Inflammatory macrophage (primary cell): Measurements from ENCODE around the gene TAGLN2.

Source experiments
- DNase-seq, 2 donors: peaks; one replicate each; pipeline ENCODE4 v3.0.0-alpha.2; 2020 to 2022

Gene TAGLN2

GRCh38 chr1:159935305-159935704 lies 10.0 kb upstream of the TAGLN2 start:
- DNase-seq = no peak

- DNase-seq = no peak
Observed at GRCh38 chr1:159934136-159935039, 9.1 kb upstream of the TAGLN2 start.

- no peak for DNase-seq
Observed at GRCh38 chr1:159933347-159933746, 8.0 kb upstream of the TAGLN2 start.

GRCh38 chr1:159932296-159933285 lies 7.3 kb upstream of the TAGLN2 start:
- DNase-seq = no peak

- DNase-seq = no peak
Observed at GRCh38 chr1:159931795-159932173, 6.5 kb upstream of the TAGLN2 start.

GRCh38 chr1:159931101-159931794 lies 5.9 kb upstream of the TAGLN2 start:
- DNase-seq = no peak

GRCh38 chr1:159930634-159931033 lies 5.3 kb upstream of the TAGLN2 start:
- no peak for DNase-seq

GRCh38 chr1:159930216-159930615 lies 4.9 kb upstream of the TAGLN2 start:
- no peak for DNase-seq

GRCh38 chr1:159929155-159930051 lies 4.1 kb upstream of the TAGLN2 start:
- DNase-seq = no peak

- DNase-seq = no peak
Observed at GRCh38 chr1:159928491-159929050, 3.3 kb upstream of the TAGLN2 start.

- DNase-seq = no peak
Observed at GRCh38 chr1:159927849-159928431, 2.6 kb upstream of the TAGLN2 start.

- DNase-seq = no peak
Observed at GRCh38 chr1:159927211-159927848, 2.0 kb upstream of the TAGLN2 start.

GRCh38 chr1:159925719-159926078 lies 392 bp upstream of the TAGLN2 start:
- DNase-seq = no peak

GRCh38 chr1:159924025-159924790 lies 1.1 kb downstream of the TAGLN2 start:
- DNase-seq = peak; percentile 67 to 77

- DNase-seq = peak; percentile 92 to 95
Observed at GRCh38 chr1:159923203-159924024, 1.9 kb downstream of the TAGLN2 start.

- no peak for DNase-seq
Observed at GRCh38 chr1:159922511-159923202, 2.6 kb downstream of the TAGLN2 start.

- DNase-seq = no peak
Observed at GRCh38 chr1:159921700-159922504, 3.4 kb downstream of the TAGLN2 start.
